H7 (cell line): ENCODE results near the gene DBH. TPM values are rescaled to one million over a fixed set of nuclear protein-coding genes. Genes with fewer than 3 reads are reported as not detected.
"Not testable (repeated sequence)": the region's sequence is repeated elsewhere in the genome, so short reads cannot be mapped to it uniquely, and the experiment has no call there.

Source experiments
- DNase-seq: peaks from one replicate; pipeline ENCODE4 v3.0.0; 2012
- H3K27me3 ChIP-seq: 2 replicates; pipeline ENCODE4 v1.6.0; 2011; ENCODE audit warnings: mild to moderate bottlenecking, low read length; ENCODE audit not compliant: control insufficient read depth, insufficient read depth
- H3K36me3 ChIP-seq: replicated peaks from 2 replicates; pipeline ENCODE4 v1.5.1; 2011; ENCODE audit warnings: low read length; ENCODE audit not compliant: control insufficient read depth, insufficient read depth
- H3K4me3 ChIP-seq: 2 replicates; pipeline ENCODE4 v1.5.1; 2011; ENCODE audit warnings: low read depth, mild to moderate bottlenecking, control low read depth, low read length, moderate library complexity; ENCODE audit not compliant: insufficient read depth
- total RNA-seq: library from RNA; depleted of rRNA; stranded (reverse); fragments of >200 nt; shearing (Covaris generic); gene quantifications from 2 replicates; pipeline ENCODE4 v1.2.3, GENCODE V29; 2014

The DBH gene
- total RNA-seq, 1 experiment from 2014 or later, result 0.07 TPM

DNA sequence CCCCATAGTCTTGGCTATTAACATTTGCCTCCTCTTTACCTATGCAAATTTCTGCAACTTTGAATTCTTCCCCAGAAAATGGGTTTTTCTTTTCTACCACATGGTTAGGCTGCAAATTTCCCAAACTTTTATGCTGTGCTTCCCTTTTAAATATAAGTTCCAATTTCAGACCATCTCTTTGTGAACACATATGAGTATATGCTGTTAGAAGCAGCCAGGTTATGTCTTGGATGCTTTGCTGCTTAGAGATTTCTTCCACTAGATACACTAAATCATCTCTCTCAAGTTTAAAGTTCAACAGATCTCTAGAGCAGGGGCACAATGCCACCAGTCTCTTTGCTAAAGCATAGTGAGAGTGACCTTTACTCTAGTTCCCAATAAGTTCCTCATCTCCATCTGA lies 10.2 kb upstream of the DBH start:
- not testable (repeated sequence) for H3K36me3 ChIP-seq, H3K27me3 ChIP-seq, DNase-seq, H3K4me3 ChIP-seq

DNA sequence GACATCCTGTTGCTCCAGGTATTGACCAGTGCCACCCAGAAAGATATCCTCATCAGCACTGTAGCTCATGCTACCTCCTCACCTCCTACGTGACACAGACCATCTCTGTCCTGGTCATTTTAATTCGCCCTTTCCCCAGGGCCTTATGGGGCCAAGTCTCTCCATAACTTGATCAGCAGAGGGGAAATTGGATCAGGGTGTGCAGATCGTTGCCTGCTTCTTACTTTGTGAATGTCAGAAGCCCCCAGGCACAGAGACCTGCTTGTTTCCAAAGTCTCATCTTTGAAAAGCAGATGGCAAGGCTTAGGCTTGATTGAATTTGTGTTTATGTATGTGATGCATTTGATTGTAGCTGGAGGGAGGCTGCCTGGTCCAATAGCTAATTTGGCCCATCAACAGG lies 8.8 kb upstream of the DBH start:
- Histone ChIP-seq H3K27me3 (no peaks in the 10 kb centered on the region), H3K36me3 (no peaks in the 10 kb centered on the region), H3K4me3 (no peak overlapping the region)
- DNase-seq, result no peak

GRCh38 chr9:133628766-133629165 lies 7.4 kb upstream of the DBH start:
- Histone ChIP-seq H3K27me3 (no peaks in the 10 kb centered on the region), H3K4me3 (no peak overlapping the region), H3K36me3 (no peaks in the 10 kb centered on the region)
- no peak for DNase-seq

DNA sequence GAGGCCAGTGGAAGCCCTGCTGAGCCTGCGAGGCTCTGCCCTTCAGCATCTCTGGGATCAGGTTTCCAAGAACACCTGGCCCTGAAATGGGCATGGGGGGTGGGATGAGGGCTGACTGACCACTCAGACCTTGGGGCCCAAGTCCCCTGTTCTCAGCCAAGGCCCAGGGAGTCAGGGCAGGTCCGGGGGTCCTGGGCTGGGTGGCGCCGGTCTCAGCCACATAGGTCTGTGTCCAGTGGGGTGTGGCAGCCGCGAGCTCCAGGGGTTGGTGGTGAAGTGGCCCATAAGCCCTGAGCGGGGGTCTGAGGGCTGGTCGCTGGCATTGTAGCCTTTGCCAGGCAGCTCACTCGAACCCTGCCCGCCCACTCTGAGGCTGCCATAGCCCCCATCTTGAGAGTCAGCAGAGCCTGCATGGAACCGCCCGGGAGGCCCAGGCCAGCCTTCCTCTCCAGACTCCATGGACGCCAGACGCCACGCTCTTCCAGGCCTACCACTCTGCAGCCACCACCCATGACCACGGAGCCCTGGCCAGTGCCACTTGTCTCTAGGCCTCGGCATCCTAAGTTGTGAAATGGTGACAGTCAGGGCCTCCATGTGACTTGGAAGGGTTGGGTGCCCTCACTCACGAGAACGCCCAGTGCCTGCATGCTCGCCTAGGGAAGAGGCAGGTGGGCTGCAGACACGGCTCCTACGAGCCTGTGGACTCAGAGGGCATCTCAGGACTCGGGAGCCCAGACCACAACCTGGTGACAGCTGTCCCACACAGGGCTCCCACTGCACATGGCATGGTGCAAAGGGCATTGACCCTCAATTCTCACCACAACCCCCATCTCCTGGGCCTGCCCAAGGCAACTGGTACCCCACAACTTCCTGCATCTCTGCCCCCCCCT lies 6.7 kb upstream of the DBH start:
- H3K36me3 ChIP-seq, result no peaks in the 10 kb centered on the region
- H3K27me3 ChIP-seq, result no peaks in the 10 kb centered on the region
- no peak overlapping the region for H3K4me3 ChIP-seq
- DNase-seq, result no peak

- Histone ChIP-seq H3K4me3 (no peak overlapping the region), H3K27me3 (no peaks in the 10 kb centered on the region), H3K36me3 (no peaks in the 10 kb centered on the region)
- DNase-seq, result no peak
These were observed 5.1 kb upstream of the DBH start for GRCh38 chr9:133631111-133631510.

GRCh38 chr9:133632806-133633680 lies 3.1 kb upstream of the DBH start:
- Histone ChIP-seq H3K4me3 (no peak overlapping the region), H3K27me3 (no peaks in the 10 kb centered on the region), H3K36me3 (no peaks in the 10 kb centered on the region)
- peak; percentile 79 for DNase-seq

DNA sequence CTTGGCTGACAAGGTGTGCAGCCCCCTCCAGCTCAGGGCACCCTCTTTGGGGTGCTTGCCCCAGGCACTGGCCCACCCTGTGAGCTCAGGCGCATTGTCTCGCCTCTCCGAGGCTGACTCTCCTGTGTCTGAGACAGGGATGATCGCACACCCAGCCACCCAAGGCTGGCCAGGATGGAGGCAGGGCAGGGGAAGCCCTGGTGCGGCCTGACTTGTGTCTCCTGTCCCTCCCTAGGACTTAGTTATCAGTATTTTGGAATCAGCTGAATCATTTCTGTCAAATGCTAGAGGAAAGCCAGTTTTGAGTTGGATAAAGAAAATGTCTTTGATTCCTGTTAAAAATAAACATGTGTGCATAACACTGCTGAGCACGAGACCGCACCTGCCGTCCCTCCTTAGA lies 2.5 kb upstream of the DBH start:
- H3K36me3 ChIP-seq, result no peaks in the 10 kb centered on the region
- H3K27me3 ChIP-seq, result no peaks in the 10 kb centered on the region
- H3K4me3 ChIP-seq, result no peak overlapping the region
- peak; percentile 71 for DNase-seq

DNA sequence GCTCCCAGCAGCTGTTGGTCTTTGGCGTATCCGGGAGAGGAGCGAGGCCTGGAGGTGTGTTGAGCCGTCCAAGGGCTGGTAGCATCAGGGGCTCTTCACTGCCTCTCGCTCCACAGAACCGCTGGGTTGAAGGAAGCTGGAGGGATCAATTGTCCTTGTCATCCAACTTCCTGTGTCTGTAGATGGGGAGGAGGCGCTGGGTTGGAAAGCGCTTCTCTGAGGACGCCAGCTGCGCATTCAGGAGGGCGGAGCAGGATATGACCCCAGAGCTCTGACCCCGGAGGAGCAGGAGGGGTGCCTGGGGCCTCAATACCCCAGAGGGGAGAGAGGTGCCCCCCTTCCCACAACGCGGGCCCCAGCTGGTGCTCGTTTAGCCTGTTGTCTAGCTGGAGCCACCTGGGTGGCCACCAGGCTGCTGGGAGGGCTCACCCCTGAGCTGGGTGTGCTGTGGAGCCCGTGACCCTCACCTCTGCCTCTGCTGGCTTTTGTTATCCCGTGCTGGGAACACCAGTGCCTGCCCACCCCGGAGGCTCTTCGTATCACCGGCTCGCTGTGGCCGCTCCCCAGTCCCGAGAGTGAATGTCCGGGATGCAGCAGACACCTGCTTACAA lies 2.0 kb upstream of the DBH start:
- Histone ChIP-seq H3K36me3 (no peaks in the 10 kb centered on the region), H3K4me3 (no peak overlapping the region), H3K27me3 (no peaks in the 10 kb centered on the region)
- peak; percentile 73 for DNase-seq

GRCh38 chr9:133635098-133635497 lies 1.1 kb upstream of the DBH start:
- Histone ChIP-seq H3K27me3 (no peaks in the 10 kb centered on the region), H3K36me3 (no peaks in the 10 kb centered on the region), H3K4me3 (no peak overlapping the region)
- no peak for DNase-seq

DNA sequence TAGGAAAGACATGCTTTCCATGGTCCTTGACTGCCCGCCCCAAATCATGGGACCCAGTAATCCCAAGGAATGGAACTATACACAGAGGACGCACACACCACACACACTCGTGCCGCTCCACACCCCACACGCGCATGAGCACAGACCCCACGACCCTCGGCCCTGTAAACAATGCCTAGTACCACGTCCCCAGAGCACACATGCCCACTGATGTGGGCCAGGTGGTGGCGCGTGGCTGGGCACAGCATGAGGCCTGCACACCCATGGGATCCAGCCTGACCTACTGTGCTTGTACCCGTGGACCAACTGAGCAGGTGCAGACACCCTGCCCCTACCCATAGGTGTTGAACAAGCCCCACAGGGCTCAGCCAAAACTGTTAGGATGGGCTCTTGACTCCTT lies 739 bp downstream of the DBH start:
- no peak for DNase-seq
- Histone ChIP-seq H3K36me3 (no peaks in the 10 kb centered on the region), H3K4me3 (no peak overlapping the region), H3K27me3 (no peaks in the 10 kb centered on the region)

DNA sequence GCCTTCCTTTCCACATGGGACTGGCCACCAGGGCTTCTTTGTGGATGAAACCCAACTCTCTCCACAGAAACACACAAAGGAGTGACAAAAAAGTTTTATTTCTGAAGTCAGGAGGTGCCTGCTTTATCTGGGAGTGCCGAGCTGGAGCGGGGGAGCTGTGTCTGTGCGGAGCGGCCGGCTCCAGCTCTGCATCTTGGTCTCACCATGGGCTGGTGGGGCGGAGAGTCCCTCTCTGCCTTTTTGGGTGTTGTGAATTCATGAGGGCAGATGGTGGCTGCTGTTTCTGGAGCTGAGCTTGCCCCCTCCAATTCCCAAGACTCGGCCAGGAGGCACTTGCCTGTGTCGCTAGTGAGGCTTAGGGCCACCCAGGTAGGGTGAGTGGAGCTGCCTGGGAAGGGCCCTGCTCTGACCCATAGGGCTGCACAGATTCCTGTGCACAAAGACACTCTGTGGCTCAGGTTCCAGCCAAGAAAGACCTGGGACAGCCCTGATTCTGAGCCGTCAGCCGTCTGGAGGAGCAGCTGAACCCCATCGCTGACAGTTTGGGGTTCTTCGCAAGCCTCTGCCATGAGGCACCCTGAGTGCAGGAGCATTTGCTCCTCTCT lies 1.4 kb downstream of the DBH start:
- peak; percentile 82 for DNase-seq
- Histone ChIP-seq H3K27me3 (no peaks in the 10 kb centered on the region), H3K4me3 (no peak overlapping the region), H3K36me3 (no peaks in the 10 kb centered on the region)

GRCh38 chr9:133638076-133638475 lies 1.9 kb downstream of the DBH start:
- DNase-seq, result no peak
- H3K27me3 ChIP-seq, result no peaks in the 10 kb centered on the region
- H3K36me3 ChIP-seq, result no peaks in the 10 kb centered on the region
- H3K4me3 ChIP-seq, result no peak overlapping the region

GRCh38 chr9:133638711-133639110 lies 2.5 kb downstream of the DBH start:
- Histone ChIP-seq H3K4me3 (no peak overlapping the region), H3K36me3 (no peaks in the 10 kb centered on the region), H3K27me3 (no peaks in the 10 kb centered on the region)
- DNase-seq, result no peak

DNA sequence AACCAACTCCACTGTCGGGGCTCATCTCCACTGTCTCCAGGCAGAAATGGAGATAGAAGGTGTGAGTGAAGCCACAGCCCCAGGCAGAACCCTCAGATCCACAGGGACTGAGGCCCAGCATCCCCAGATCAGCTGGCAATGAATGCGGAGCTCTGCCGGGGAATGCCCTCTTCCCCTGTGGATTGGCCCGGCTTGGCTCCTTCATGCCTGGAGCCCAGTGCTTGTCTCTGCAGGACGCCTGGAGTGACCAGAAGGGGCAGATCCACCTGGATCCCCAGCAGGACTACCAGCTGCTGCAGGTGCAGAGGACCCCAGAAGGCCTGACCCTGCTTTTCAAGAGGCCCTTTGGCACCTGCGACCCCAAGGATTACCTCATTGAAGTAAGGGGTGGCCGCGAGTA lies 3.5 kb downstream of the DBH start:
- H3K36me3 ChIP-seq, result no peaks in the 10 kb centered on the region
- DNase-seq, result no peak
- H3K4me3 ChIP-seq, result no peak overlapping the region
- H3K27me3 ChIP-seq, result no peaks in the 10 kb centered on the region
